ENCODE measurements around the gene DSC3.

- TF ChIP-seq YY1 (IDR thresholded peaks at IDR 0.05): no peak
- no peak for TF ChIP-seq CTCF (IDR thresholded peaks at IDR 0.05; ENCODE audit: low read depth, low read length, missing input control)
- no peak for TF ChIP-seq RAD21 (IDR thresholded peaks at IDR 0.05)
Observed at GRCh38 chr18:31058897-31059296, 16.4 kb upstream of the DSC3 start.

All from liver (tissue), 3 donors.